Psoas muscle (tissue), 8 donors: ENCODE results near the gene PPARD. TPM values are rescaled to one million over a fixed set of nuclear protein-coding genes. Genes with fewer than 3 reads are reported as not detected.

Experiments
- ATAC-seq, 4 donors: fragments of 200-7000 bp; cut with Tn5 transposase; one replicate each; pipeline ENCODE4 v1.9.1; 2020; ENCODE audit warnings: moderate library complexity in 3 of 4, mild to moderate bottlenecking in 2 of 4
- DNase-seq, 2 donors: peaks; one replicate each; pipeline ENCODE4 v3.0.0-alpha.2; 2020
- H3K27ac ChIP-seq: fragments of 200-600 bp; one replicate; pipeline ENCODE4 v1.8.0; 2022
- H3K27me3 ChIP-seq, 3 donors: fragments of 200-600 bp in 1 of 3; one replicate each; pipeline versions ENCODE4 v1.6.1 to v1.8.0; 2013 to 2022; ENCODE audit warnings: low read length in 2 of 3, mild to moderate bottlenecking in 2 of 3, moderate library complexity in 1 of 3; ENCODE audit not compliant: insufficient read depth in 3 of 3
- H3K36me3 ChIP-seq, 2 donors: fragments of 200-600 bp in 1 of 2; one replicate each; pipeline versions ENCODE4 v1.6.1 to v1.8.0; 2013 to 2022; ENCODE audit warnings: low read depth in 1 of 2, mild to moderate bottlenecking in 1 of 2, moderate library complexity in 1 of 2; ENCODE audit not compliant: insufficient read depth in 1 of 2
- H3K4me1 ChIP-seq: fragments of 200-600 bp; one replicate; pipeline ENCODE4 v1.8.0; 2022
- H3K4me3 ChIP-seq: fragments of 200-600 bp; one replicate; pipeline ENCODE4 v1.8.0; 2022; ENCODE audit warnings: mild to moderate bottlenecking
- H3K9me3 ChIP-seq: fragments of 200-600 bp; one replicate; pipeline ENCODE4 v1.8.0; 2022
- WGBS, 3 donors: extraction: QIAGEN DNeasy Blood & Tissue Kit; methylation state at CpG; one replicate each; pipeline versions ENCODE4 v1.1.6 to v1.1.7; 2013; 5-methylcytosine and 5-hydroxymethylcytosine counted together
- intact Hi-C, 2 donors: fragments of 100-400 bp; cut with DNase I; formaldehyde crosslinking; loops; one replicate each; pipeline versions ENCODE4 v1.11.0 to v1.14.2; 2022
- polyA plus RNA-seq, 3 donors: library from polyadenylated mRNA; stranded (reverse); fragments of 200-250 nt; gene quantifications; one replicate each; pipeline ENCODE4 v1.2.3, GENCODE V29; 2013
- total RNA-seq, 4 donors: library from RNA; stranded (reverse); fragmentation: NEBNext Ultra II Directional in 2 of 4; extraction: Animal tissue kit (Norgen Biotek cat#: 25700) in 2 of 4; gene quantifications; one replicate each; pipeline versions ENCODE4 v1.2.1 to v1.2.4, GENCODE V29; 2021 to 2023
- TF ChIP-seq, protein P1 (sequence below): fragments of 200-600 bp; IDR thresholded peaks from one replicate; pipeline ENCODE4 v1.8.0; 2022; ENCODE audit warnings: antibody characterized with exemption
- donor health status: healthy with polysubstance abuse.
- donor health status: DM: no; HTN: no; CAD: no; lungs with moderate emphysema.
- donor health status: Bipolar disorder and iron deficiency.
- donor health status: healthy.
- donor health status: DM: yes; HTN: yes; CAD: no.
- donor health status: DM: no; HTN: no; CAD: no.
- donor health status: DM: no; HTN: no; CAD: no.
- donor health status: DM: yes; HTN: yes; CAD: no.

PPARD gene
- total and polyA plus RNA-seq, 7 donors, result 13.5 to 187 (median 37.2) TPM

DNA sequence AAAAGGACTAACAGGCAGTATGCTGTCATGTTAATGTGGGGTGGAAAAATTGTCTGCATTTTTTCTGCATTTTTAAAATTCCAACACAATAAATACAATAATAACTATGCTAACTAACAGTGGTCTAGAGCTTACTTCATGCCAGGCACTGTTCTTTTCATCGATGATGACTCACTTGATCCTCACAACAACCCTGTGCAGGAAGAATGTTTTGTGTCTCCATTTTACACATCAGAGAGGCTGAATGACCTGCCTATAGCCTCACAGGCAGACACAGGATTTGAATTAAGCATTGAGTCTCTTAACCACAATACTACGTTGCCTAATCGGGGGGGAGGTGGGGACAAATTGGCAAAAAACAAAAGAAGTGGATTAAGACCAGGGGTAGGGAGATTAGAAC lies 82.9 kb downstream of the PPARD start:
- no peak overlapping the region for H3K27ac ChIP-seq
- ATAC-seq (no peak), DNase-seq (no peak)
- H3K4me3 ChIP-seq, result no peak overlapping the region
- H3K4me1 ChIP-seq, result no peaks in the 10 kb centered on the region
- H3K27me3 ChIP-seq, result no peaks in the 10 kb centered on the region
- TF ChIP-seq, protein P1, sequence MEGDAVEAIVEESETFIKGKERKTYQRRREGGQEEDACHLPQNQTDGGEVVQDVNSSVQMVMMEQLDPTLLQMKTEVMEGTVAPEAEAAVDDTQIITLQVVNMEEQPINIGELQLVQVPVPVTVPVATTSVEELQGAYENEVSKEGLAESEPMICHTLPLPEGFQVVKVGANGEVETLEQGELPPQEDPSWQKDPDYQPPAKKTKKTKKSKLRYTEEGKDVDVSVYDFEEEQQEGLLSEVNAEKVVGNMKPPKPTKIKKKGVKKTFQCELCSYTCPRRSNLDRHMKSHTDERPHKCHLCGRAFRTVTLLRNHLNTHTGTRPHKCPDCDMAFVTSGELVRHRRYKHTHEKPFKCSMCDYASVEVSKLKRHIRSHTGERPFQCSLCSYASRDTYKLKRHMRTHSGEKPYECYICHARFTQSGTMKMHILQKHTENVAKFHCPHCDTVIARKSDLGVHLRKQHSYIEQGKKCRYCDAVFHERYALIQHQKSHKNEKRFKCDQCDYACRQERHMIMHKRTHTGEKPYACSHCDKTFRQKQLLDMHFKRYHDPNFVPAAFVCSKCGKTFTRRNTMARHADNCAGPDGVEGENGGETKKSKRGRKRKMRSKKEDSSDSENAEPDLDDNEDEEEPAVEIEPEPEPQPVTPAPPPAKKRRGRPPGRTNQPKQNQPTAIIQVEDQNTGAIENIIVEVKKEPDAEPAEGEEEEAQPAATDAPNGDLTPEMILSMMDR, result no peak
- intact Hi-C loops, result no loop called here
- 62 to 73% (median 65%) methylated on average over 3 of the region's 3 CpGs for WGBS, 3 donors
- H3K9me3 ChIP-seq, result no peaks in the 10 kb centered on the region
- H3K36me3 ChIP-seq, result peaks cover 22 to 63% of the 10 kb centered on the region in 2 donors

DNA sequence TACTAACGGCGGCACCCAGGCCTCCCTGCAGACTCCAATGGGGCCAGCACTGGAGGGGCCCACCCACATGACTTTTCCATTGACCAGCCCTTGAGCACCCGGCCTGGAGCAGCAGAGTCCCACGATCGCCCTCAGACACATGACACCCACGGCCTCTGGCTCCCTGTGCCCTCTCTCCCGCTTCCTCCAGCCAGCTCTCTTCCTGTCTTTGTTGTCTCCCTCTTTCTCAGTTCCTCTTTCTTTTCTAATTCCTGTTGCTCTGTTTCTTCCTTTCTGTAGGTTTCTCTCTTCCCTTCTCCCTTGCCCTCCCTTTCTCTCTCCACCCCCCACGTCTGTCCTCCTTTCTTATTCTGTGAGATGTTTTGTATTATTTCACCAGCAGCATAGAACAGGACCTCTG lies 83.7 kb downstream of the PPARD start:
- Histone ChIP-seq H3K4me3 (no peak overlapping the region), H3K36me3 (peaks cover 22 to 58% of the 10 kb centered on the region in 2 donors), H3K27ac (no peak overlapping the region), H3K9me3 (no peaks in the 10 kb centered on the region), H3K4me1 (no peaks in the 10 kb centered on the region), H3K27me3 (no peaks in the 10 kb centered on the region)
- TF ChIP-seq, protein P1, result no peak
- 77 to 78% (median 78%) methylated on average over 8 of the region's 8 CpGs for WGBS, 3 donors
- DNase-seq, result no peak
- no peak for ATAC-seq
- intact Hi-C loops, result no loop called here

DNA sequence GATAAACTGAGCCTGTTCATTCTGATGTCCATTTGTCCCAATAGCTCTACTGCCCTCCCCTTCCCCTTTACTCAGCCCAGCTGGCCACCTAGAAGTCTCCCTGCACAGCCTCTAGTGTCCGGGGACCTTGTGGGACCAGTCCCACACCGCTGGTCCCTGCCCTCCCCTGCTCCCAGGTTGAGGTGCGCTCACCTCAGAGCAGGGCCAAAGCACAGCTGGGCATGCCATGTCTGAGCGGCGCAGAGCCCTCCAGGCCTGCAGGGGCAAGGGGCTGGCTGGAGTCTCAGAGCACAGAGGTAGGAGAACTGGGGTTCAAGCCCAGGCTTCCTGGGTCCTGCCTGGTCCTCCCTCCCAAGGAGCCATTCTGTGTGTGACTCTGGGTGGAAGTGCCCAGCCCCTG lies 85.1 kb downstream of the PPARD start:
- H3K36me3 ChIP-seq, result peaks cover 16 to 46% of the 10 kb centered on the region in 2 donors
- WGBS, 3 donors, result 95 to 100% (median 97%) methylated on average over 5 of the region's 5 CpGs
- H3K4me1 ChIP-seq, result no peaks in the 10 kb centered on the region
- no peaks in the 10 kb centered on the region for H3K27me3 ChIP-seq
- ATAC-seq, result no peak
- no peak for DNase-seq
- intact Hi-C loops, result no loop called here
- no peaks in the 10 kb centered on the region for H3K9me3 ChIP-seq
- H3K27ac ChIP-seq, result no peak overlapping the region
- H3K4me3 ChIP-seq, result no peak overlapping the region
- TF ChIP-seq, protein P1, result no peak

DNA sequence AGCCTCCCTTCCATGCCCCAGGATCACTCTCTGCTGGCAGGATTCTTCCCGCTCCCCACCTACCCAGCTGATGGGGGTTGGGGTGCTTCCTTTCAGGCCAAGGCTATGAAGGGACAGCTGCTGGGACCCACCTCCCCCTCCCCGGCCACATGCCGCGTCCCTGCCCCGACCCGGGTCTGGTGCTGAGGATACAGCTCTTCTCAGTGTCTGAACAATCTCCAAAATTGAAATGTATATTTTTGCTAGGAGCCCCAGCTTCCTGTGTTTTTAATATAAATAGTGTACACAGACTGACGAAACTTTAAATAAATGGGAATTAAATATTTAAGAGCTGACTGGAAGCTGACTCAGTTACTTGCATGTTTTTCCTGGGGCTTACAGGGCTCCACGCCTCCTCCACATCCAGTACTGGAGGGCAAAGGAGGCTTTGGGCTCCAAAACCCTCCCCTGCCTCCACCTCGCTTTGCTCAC lies 85.5 kb downstream of the PPARD start:
- no peak overlapping the region for H3K27ac ChIP-seq
- ATAC-seq (no peak), DNase-seq (no peak)
- intact Hi-C loops, result no loop called here
- peaks cover 16 to 43% of the 10 kb centered on the region in 2 donors for H3K36me3 ChIP-seq
- no peak overlapping the region for H3K4me3 ChIP-seq
- TF ChIP-seq, protein P1, result no peak
- H3K4me1 ChIP-seq, result no peaks in the 10 kb centered on the region
- WGBS, 3 donors, result 76 to 81% (median 80%) methylated on average over 9 of the region's 9 CpGs
- H3K27me3 ChIP-seq, result no peaks in the 10 kb centered on the region
- H3K9me3 ChIP-seq, result no peaks in the 10 kb centered on the region
